Measurements from ENCODE around the gene GPX6. TPM values are rescaled to one million over a fixed set of nuclear protein-coding genes. Genes with fewer than 3 reads are reported as not detected.
"Not testable (repeated sequence)": the region's sequence is repeated elsewhere in the genome, so short reads cannot be mapped to it uniquely, and the experiment has no call there.

Gene GPX6
- total RNA-seq, 1 donor from 2014 or later: not detected

DNA sequence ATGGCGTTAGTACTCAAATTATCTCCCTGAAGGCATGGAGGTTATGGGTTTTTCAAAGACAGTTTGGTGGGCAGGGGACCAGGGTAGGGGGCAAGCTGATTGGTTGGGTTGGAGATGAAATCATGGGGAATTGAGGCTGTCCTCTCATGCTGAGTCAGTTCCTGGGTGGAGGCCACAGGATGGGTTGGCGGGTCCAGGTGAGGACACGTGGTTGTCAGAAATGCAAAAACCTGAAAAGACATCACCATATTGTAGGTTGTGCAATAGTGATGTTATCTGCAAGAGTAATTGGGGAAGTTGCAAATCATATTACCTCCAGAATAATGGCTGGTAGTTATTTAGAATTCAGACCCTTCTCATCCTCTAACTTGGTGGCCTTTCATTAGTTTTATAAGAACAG lies 30.1 kb downstream of the GPX6 start:
- no peak for DNase-seq (ENCODE audit: low spot score in 2 of 2, unreplicated experiment in 2 of 2)
- Mint-ChIP-seq H3K27me3 (ENCODE audit: low read depth) (peaks cover 30% of the 10 kb centered on the region), H3K36me3 (peaks cover 4% of the 10 kb centered on the region), H3K9me3 (peaks cover 5% of the 10 kb centered on the region), H3K27ac (no peak overlapping the region), H3K4me3 (no peak overlapping the region), H3K4me1 (peaks cover 7% of the 10 kb centered on the region)
- TF ChIP-seq, protein P1, sequence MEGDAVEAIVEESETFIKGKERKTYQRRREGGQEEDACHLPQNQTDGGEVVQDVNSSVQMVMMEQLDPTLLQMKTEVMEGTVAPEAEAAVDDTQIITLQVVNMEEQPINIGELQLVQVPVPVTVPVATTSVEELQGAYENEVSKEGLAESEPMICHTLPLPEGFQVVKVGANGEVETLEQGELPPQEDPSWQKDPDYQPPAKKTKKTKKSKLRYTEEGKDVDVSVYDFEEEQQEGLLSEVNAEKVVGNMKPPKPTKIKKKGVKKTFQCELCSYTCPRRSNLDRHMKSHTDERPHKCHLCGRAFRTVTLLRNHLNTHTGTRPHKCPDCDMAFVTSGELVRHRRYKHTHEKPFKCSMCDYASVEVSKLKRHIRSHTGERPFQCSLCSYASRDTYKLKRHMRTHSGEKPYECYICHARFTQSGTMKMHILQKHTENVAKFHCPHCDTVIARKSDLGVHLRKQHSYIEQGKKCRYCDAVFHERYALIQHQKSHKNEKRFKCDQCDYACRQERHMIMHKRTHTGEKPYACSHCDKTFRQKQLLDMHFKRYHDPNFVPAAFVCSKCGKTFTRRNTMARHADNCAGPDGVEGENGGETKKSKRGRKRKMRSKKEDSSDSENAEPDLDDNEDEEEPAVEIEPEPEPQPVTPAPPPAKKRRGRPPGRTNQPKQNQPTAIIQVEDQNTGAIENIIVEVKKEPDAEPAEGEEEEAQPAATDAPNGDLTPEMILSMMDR (IDR thresholded peaks at IDR 0.05; ENCODE audit: unreplicated experiment): no peak

GRCh38 chr6:28480253-28480932 lies 35.2 kb downstream of the GPX6 start:
- TF ChIP-seq, protein P1 (IDR thresholded peaks at IDR 0.05; ENCODE audit: unreplicated experiment): no peak
- no peak overlapping the region for H3K27ac Mint-ChIP-seq
- peaks cover 4% of the 10 kb centered on the region for H3K9me3 Mint-ChIP-seq
- peaks cover 3% of the 10 kb centered on the region for H3K36me3 Mint-ChIP-seq
- H3K27me3 Mint-ChIP-seq (ENCODE audit: low read depth): peaks cover 70% of the 10 kb centered on the region
- no peak for DNase-seq (ENCODE audit: low spot score in 2 of 2, unreplicated experiment in 2 of 2)
- H3K4me3 Mint-ChIP-seq: no peak overlapping the region
- no peaks in the 10 kb centered on the region for H3K4me1 Mint-ChIP-seq

GRCh38 chr6:28478518-28478917 lies 37.1 kb downstream of the GPX6 start:
- Mint-ChIP-seq H3K27me3 (ENCODE audit: low read depth) (peaks cover 77% of the 10 kb centered on the region), H3K9me3 (no peaks in the 10 kb centered on the region), H3K4me1 (peaks cover 5% of the 10 kb centered on the region), H3K36me3 (no peaks in the 10 kb centered on the region), H3K27ac (no peak overlapping the region), H3K4me3 (no peak overlapping the region)
- no peak for DNase-seq (ENCODE audit: low spot score in 2 of 2, unreplicated experiment in 2 of 2)
- TF ChIP-seq, protein P1 (IDR thresholded peaks at IDR 0.05; ENCODE audit: unreplicated experiment): no peak

GRCh38 chr6:28474441-28475219 lies 41.0 kb downstream of the GPX6 start:
- H3K4me1 Mint-ChIP-seq: peaks cover 5% of the 10 kb centered on the region
- H3K27me3 Mint-ChIP-seq (ENCODE audit: low read depth): peaks cover 43% of the 10 kb centered on the region
- DNase-seq (ENCODE audit: low spot score in 2 of 2, unreplicated experiment in 2 of 2): no peak
- peak overlapping the region; percentile 81 for H3K4me3 Mint-ChIP-seq
- no peaks in the 10 kb centered on the region for H3K36me3 Mint-ChIP-seq
- peaks cover 4% of the 10 kb centered on the region for H3K9me3 Mint-ChIP-seq
- TF ChIP-seq, protein P1 (IDR thresholded peaks at IDR 0.05; ENCODE audit: unreplicated experiment): no peak
- H3K27ac Mint-ChIP-seq: no peak overlapping the region

- not testable (repeated sequence) for H3K4me1 Mint-ChIP-seq; H3K4me3 Mint-ChIP-seq; H3K36me3 Mint-ChIP-seq; H3K27ac Mint-ChIP-seq; DNase-seq (ENCODE audit: low spot score in 2 of 2, unreplicated experiment in 2 of 2)
- Mint-ChIP-seq H3K27me3 (ENCODE audit: low read depth) (peaks cover 27% of the 10 kb centered on the region), H3K9me3 (peaks cover 17% of the 10 kb centered on the region)
These were observed 46.3 kb downstream of the GPX6 start for GRCh38 chr6:28469153-28469745.

GRCh38 chr6:28468056-28468455 lies 47.5 kb downstream of the GPX6 start:
- H3K4me1 Mint-ChIP-seq: no peaks in the 10 kb centered on the region
- no peak overlapping the region for H3K4me3 Mint-ChIP-seq
- H3K36me3 Mint-ChIP-seq: peaks cover 5% of the 10 kb centered on the region
- no peak for DNase-seq (ENCODE audit: low spot score in 2 of 2, unreplicated experiment in 2 of 2)
- no peak overlapping the region for H3K27ac Mint-ChIP-seq
- H3K27me3 Mint-ChIP-seq (ENCODE audit: low read depth): peaks cover 34% of the 10 kb centered on the region
- H3K9me3 Mint-ChIP-seq: peaks cover 17% of the 10 kb centered on the region
- TF ChIP-seq, protein P1 (IDR thresholded peaks at IDR 0.05; ENCODE audit: unreplicated experiment): no peak
